ENCODE results near the gene LEF1. TPM values are rescaled to one million over a fixed set of nuclear protein-coding genes. Genes with fewer than 3 reads are reported as not detected.

LEF1 gene
- total and polyA plus RNA-seq, 2 experiments from 2014 or later = 0.50 to 0.73 TPM

GRCh38 chr4:108094923-108095482 is 73.7 kb downstream of the LEF1 start:
- Histone ChIP-seq H2AFZ (no peak overlapping the region), H3K4me2 (no peak overlapping the region), H3K79me2 (replicated peaks; ENCODE audit: insufficient read depth) (no peaks in the 10 kb centered on the region), H3F3A (replicated peaks; ENCODE audit: low read depth) (no peaks in the 10 kb centered on the region), H4K20me1 (replicated peaks; ENCODE audit: insufficient read depth) (no peaks in the 10 kb centered on the region), H3K27me3 (ENCODE audit: insufficient read depth) (no peaks in the 10 kb centered on the region), H3K9me2 (ENCODE audit: insufficient read depth) (no peaks in the 10 kb centered on the region), H3K27ac (ENCODE audit: low read depth) (no peak overlapping the region), H3K4me1 (ENCODE audit: insufficient read depth) (peaks cover 5% of the 10 kb centered on the region; the same call in 1 of the 2 replicates), H3K36me3 (ENCODE audit: insufficient read depth) (no peaks in the 10 kb centered on the region), H3K4me3 (no peak overlapping the region)
- Mint-ChIP-seq H3K4me1 (peaks cover 17% of the 10 kb centered on the region), H3K27me3 (ENCODE audit: insufficient read depth, low read depth, poor library complexity) (no peaks in the 10 kb centered on the region), H3K36me3 (ENCODE audit: low read depth) (no peaks in the 10 kb centered on the region), H3K4me3 (no peak overlapping the region), H3K9me3 (no peaks in the 10 kb centered on the region), H3K27ac (no peak overlapping the region)
- TF ChIP-seq POLR2AphosphoS5 (IDR thresholded peaks at IDR 0.05; ENCODE audit: low read depth) = no peak
- ATAC-seq (no peak), DNase-seq (ENCODE audit: low spot score) (no peak)

- no peak for ATAC-seq
- H3K4me2 ChIP-seq = no peak overlapping the region
- H2AFZ ChIP-seq = no peak overlapping the region
- Mint-ChIP-seq H3K27me3 (ENCODE audit: insufficient read depth, low read depth, poor library complexity) (no peaks in the 10 kb centered on the region), H3K4me3 (no peak overlapping the region), H3K4me1 (peaks cover 17% of the 10 kb centered on the region), H3K27ac (no peak overlapping the region), H3K36me3 (ENCODE audit: low read depth) (no peaks in the 10 kb centered on the region), H3K9me3 (no peaks in the 10 kb centered on the region)
- H3K4me3 ChIP-seq = no peak overlapping the region
- H4K20me1 ChIP-seq (replicated peaks; ENCODE audit: insufficient read depth) = no peaks in the 10 kb centered on the region
- no peak overlapping the region for H3K27ac ChIP-seq (ENCODE audit: low read depth)
- H3K27me3 ChIP-seq (ENCODE audit: insufficient read depth) = no peaks in the 10 kb centered on the region
- DNase-seq (ENCODE audit: low spot score) = no peak
- no peaks in the 10 kb centered on the region for H3F3A ChIP-seq (replicated peaks; ENCODE audit: low read depth)
- peaks cover 5% of the 10 kb centered on the region; the same call in 1 of the 2 replicates for H3K4me1 ChIP-seq (ENCODE audit: insufficient read depth)
- no peaks in the 10 kb centered on the region for H3K79me2 ChIP-seq (replicated peaks; ENCODE audit: insufficient read depth)
- H3K36me3 ChIP-seq (ENCODE audit: insufficient read depth) = no peaks in the 10 kb centered on the region
- TF ChIP-seq REST (IDR thresholded peaks at IDR 0.05; ENCODE audit: unreplicated experiment) (no peak), ETS1 (IDR thresholded peaks at IDR 0.05) (no peak), POLR2AphosphoS5 (IDR thresholded peaks at IDR 0.05; ENCODE audit: low read depth) (no peak), ZNF462 (CRISPR knock-in tag; IDR thresholded peaks at IDR 0.05) (no peak), EZH2phosphoT487 (IDR thresholded peaks at IDR 0.05; ENCODE audit: unreplicated experiment) (no peak)
- no peaks in the 10 kb centered on the region for H3K9me2 ChIP-seq (ENCODE audit: insufficient read depth)
These were observed 74.6 kb downstream of the LEF1 start for GRCh38 chr4:108094131-108094530.

Data from GM23338 (cell line).